Measurements from ENCODE around the gene GREB1L. TPM values are rescaled to one million over a fixed set of nuclear protein-coding genes. Genes with fewer than 3 reads are reported as not detected.
A peak's percentile ranks its signal among the peaks of the same experiment; 100 is the strongest.
"Not testable (repeated sequence)": the region's sequence is repeated elsewhere in the genome, so short reads cannot be mapped to it uniquely, and the experiment has no call there.

The GREB1L gene
- total RNA-seq, 1 donor from 2014 or later, result 0.98 TPM

DNA sequence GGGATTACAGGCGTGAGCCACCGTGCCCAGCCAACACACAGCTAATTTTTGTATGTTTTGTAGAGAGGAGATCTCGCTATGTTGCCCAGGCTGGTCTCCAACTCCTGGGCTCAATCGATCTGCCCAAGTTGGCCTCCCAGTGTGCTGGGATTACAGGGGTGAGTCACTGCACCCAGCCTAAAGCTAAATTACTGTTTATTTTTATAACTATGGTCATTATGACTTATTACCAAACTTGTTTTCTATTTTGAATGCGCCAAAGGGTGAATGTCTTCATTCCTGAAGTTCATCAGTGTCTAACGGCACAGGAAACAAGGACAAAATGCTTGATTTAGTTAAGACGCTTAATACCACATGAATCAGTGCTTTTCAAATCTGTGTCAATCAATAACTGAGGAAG is 38.9 kb upstream of the GREB1L start:
- Histone ChIP-seq H3K4me3 (no peak overlapping the region), H3K4me1 (no peaks in the 10 kb centered on the region), H3K36me3 (no peaks in the 10 kb centered on the region), H3K27ac (no peak overlapping the region), H3K9me3 (no peaks in the 10 kb centered on the region), H3K27me3 (no peaks in the 10 kb centered on the region)
- intact Hi-C loops (cut with DNase I), result loop anchor here (10.0 kb wide), 1 partner anchor 222 kb away; no protein-coding TSS in a partner anchor
- TF ChIP-seq POLR2A (IDR thresholded peaks at IDR 0.05) (no peak), POLR2AphosphoS5 (IDR thresholded peaks at IDR 0.05; ENCODE audit: insufficient read depth in 1 of 2, low read depth in 1 of 2) (no peak), CTCF (IDR thresholded peaks at IDR 0.05) (no peak)
- DNase-seq (ENCODE audit: extremely low spot score in 2 of 2), result no peak

- TF ChIP-seq POLR2AphosphoS5 (IDR thresholded peaks at IDR 0.05; ENCODE audit: insufficient read depth in 1 of 2, low read depth in 1 of 2) (no peak), POLR2A (IDR thresholded peaks at IDR 0.05) (no peak), CTCF (IDR thresholded peaks at IDR 0.05) (no peak)
- Histone ChIP-seq H3K9me3 (no peaks in the 10 kb centered on the region), H3K36me3 (no peaks in the 10 kb centered on the region), H3K27me3 (no peaks in the 10 kb centered on the region), H3K27ac (no peak overlapping the region), H3K4me3 (no peak overlapping the region), H3K4me1 (no peaks in the 10 kb centered on the region)
- no peak for DNase-seq (ENCODE audit: extremely low spot score in 2 of 2)
- intact Hi-C loops (cut with DNase I), result loop anchor here (10.0 kb wide), 1 partner anchor 221 kb away; no protein-coding TSS in a partner anchor
These were observed 38.3 kb upstream of the GREB1L start for GRCh38 chr18:21203542-21204241.

DNA sequence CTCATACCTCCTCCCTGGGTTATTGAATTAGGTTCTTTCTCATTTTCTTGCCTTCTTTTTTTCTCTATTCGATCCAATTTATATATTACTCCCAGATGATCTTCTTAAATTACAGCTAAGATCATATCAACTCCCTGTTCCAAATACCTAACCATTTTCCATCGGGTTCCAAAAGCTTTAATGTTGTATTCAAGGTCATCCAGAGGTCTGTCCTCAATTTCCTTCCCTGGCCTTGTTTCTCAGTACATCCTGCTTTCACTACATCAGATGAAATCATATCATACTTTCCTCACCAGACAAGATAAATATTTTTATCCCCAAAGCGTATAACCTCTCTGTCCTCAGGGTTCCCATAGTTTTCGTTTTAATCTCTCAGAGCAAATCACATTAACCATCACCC is 36.3 kb upstream of the GREB1L start:
- Histone ChIP-seq H3K9me3 (no peaks in the 10 kb centered on the region), H3K36me3 (no peaks in the 10 kb centered on the region), H3K27me3 (no peaks in the 10 kb centered on the region), H3K4me1 (no peaks in the 10 kb centered on the region), H3K27ac (no peak overlapping the region), H3K4me3 (no peak overlapping the region)
- DNase-seq (ENCODE audit: extremely low spot score in 2 of 2), result no peak
- no peak for TF ChIP-seq CTCF (IDR thresholded peaks at IDR 0.05)
- TF ChIP-seq POLR2AphosphoS5 (IDR thresholded peaks at IDR 0.05; ENCODE audit: insufficient read depth in 1 of 2, low read depth in 1 of 2), result no peak
- TF ChIP-seq POLR2A (IDR thresholded peaks at IDR 0.05), result no peak
- intact Hi-C loops (cut with DNase I), result loop anchor here (10.0 kb wide), 1 partner anchor 219 kb away; no protein-coding TSS in a partner anchor

GRCh38 chr18:21210278-21210677 is 31.8 kb upstream of the GREB1L start:
- peak in 1 of 2 donors; percentile 22 for DNase-seq (ENCODE audit: extremely low spot score in 2 of 2)
- Histone ChIP-seq H3K9me3 (no peaks in the 10 kb centered on the region), H3K27ac (no peak overlapping the region), H3K36me3 (no peaks in the 10 kb centered on the region), H3K4me1 (no peaks in the 10 kb centered on the region), H3K4me3 (no peak overlapping the region), H3K27me3 (no peaks in the 10 kb centered on the region)
- TF ChIP-seq POLR2AphosphoS5 (IDR thresholded peaks at IDR 0.05; ENCODE audit: insufficient read depth in 1 of 2, low read depth in 1 of 2), result no peak
- no peak for TF ChIP-seq POLR2A (IDR thresholded peaks at IDR 0.05)
- TF ChIP-seq CTCF (IDR thresholded peaks at IDR 0.05), result no peak
- intact Hi-C loops (cut with DNase I), result no loop called here

DNA sequence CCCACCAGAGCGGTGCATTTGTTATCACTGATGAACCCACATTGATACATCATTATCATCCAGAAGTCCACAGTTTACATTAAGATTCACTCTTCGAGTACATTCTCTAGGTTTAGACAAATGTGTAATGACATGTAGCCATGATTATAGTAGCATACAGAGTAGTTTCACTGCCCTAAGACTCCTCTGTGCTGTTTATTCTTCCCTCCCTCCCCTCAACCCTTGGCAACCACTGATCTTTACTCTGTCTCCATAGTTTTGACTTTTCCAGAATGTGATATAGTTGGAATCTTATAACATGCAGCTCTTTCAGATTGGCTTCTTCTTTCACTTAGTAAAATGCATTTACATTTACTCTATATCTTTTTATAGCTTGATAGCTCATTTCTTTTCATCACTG is 31.2 kb upstream of the GREB1L start:
- Histone ChIP-seq H3K4me3 (no peak overlapping the region), H3K9me3 (no peaks in the 10 kb centered on the region), H3K36me3 (no peaks in the 10 kb centered on the region), H3K27me3 (no peaks in the 10 kb centered on the region), H3K27ac (no peak overlapping the region), H3K4me1 (no peaks in the 10 kb centered on the region)
- no peak for TF ChIP-seq POLR2AphosphoS5 (IDR thresholded peaks at IDR 0.05; ENCODE audit: insufficient read depth in 1 of 2, low read depth in 1 of 2)
- TF ChIP-seq CTCF (IDR thresholded peaks at IDR 0.05), result no peak
- no peak for TF ChIP-seq POLR2A (IDR thresholded peaks at IDR 0.05)
- no peak for DNase-seq (ENCODE audit: extremely low spot score in 2 of 2)
- intact Hi-C loops (cut with DNase I), result no loop called here

GRCh38 chr18:21214409-21214808 is 27.6 kb upstream of the GREB1L start:
- DNase-seq (ENCODE audit: extremely low spot score in 2 of 2); H3K27me3 ChIP-seq; H3K4me3 ChIP-seq; H3K27ac ChIP-seq; H3K9me3 ChIP-seq; H3K4me1 ChIP-seq; intact Hi-C loops (cut with DNase I); H3K36me3 ChIP-seq: not testable (repeated sequence)

Data from vagina (tissue), 2 donors.